Effector memory CD4-positive, alpha-beta T cell (primary cell): ENCODE data around the gene ASB3.
A peak's percentile ranks its signal among the peaks of the same experiment; 100 is the strongest.
"Not testable (repeated sequence)": the region's sequence is repeated elsewhere in the genome, so short reads cannot be mapped to it uniquely, and the experiment has no call there.

Source experiments
- DNase-seq, 3 donors: peaks; one replicate each; pipeline ENCODE4 v3.0.0-alpha.2; 2020
- H3K27ac ChIP-seq: 2 replicates; pipeline ENCODE4 v1.7.0; 2013; ENCODE audit warnings: mild to moderate bottlenecking, low read length, moderate library complexity; ENCODE audit not compliant: insufficient read depth, poor library complexity, severe bottlenecking
- H3K27me3 ChIP-seq: replicated peaks from 2 replicates; pipeline ENCODE4 v1.7.0; 2013; ENCODE audit warnings: mild to moderate bottlenecking, low read length; ENCODE audit not compliant: insufficient read depth, control insufficient read depth, poor library complexity, severe bottlenecking
- H3K36me3 ChIP-seq: 2 replicates; pipeline ENCODE4 v1.7.0; 2013; ENCODE audit warnings: mild to moderate bottlenecking, low read length, moderate library complexity; ENCODE audit not compliant: control insufficient read depth, insufficient read depth
- H3K4me1 ChIP-seq: 2 replicates; pipeline ENCODE4 v1.7.0; 2013; ENCODE audit warnings: low read length, mild to moderate bottlenecking; ENCODE audit not compliant: control insufficient read depth, insufficient read depth, poor library complexity, severe bottlenecking
- H3K4me3 ChIP-seq: 2 replicates; pipeline ENCODE4 v1.7.0; 2013; ENCODE audit warnings: low read length, low read depth, mild to moderate bottlenecking; ENCODE audit not compliant: insufficient read depth, poor library complexity, severe bottlenecking
- H3K9me3 ChIP-seq: 2 replicates; pipeline ENCODE4 v1.7.0; 2013; ENCODE audit warnings: mild to moderate bottlenecking, low read length, moderate library complexity; ENCODE audit not compliant: control insufficient read depth

Gene ASB3

DNA sequence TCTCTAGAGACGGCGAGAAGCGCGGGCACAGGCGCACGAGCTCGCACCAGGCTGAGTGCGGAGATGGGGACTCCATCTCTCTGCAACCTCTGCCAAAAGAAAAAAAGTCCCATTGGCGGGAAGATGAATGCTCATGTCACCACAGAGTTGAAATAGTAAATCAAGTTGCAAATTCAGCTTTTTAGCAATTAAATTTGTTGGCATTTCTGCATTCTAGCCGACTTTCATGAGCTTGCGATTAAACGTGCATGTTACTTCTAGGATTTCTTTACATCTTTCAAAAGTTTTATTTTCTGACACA, 18.6 kb downstream of the ASB3 start:
- Histone ChIP-seq H3K4me3 (peak overlapping the region; percentile 90), H3K27me3 (no peaks in the 10 kb centered on the region), H3K9me3 (no peaks in the 10 kb centered on the region), H3K36me3 (no peaks in the 10 kb centered on the region), H3K27ac (peak overlapping the region; percentile 87), H3K4me1 (peaks cover 4% of the 10 kb centered on the region)
- DNase-seq = no peak

DNA sequence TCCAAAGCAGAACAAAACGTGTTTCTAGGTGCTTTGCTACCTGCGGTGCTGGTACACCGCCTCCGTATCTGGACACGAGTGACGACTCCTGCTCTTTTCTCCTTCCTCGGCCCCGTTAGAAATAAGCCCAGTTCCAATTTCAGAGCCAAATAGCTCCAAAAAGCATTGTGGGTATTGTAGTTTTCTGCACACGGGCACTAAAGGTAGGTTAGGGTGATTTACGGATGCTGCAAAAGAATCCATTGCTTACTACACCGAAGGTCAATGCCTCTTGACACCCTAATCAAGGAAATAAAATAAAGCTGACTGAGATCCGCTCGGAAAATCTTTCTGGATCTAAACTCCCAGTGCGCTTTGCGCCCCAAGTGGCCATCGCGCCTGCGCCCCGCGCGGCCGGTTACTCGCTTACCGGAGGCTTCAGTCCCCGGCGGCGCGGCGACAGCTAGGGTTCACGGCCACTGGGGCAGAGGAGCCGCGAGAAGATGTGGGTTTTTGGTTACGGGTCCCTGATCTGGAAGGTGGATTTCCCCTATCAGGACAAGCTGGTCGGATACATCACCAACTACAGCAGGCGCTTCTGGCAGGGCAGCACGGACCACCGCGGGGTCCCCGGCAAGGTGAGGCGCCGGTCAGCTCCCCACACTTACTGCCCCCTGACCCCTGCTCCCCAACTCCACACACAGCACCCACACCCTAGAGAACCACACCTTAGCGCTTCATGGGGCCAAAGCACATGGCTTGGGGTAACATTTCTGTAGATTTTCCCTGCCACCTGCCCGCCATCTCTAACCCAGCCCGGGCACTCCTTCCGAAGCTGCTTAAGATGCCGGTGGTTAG, 19.1 kb downstream of the ASB3 start, which contains the start of gene CHAC2:
CHAC2 (plus strand) TSS at position 400 of the 837 bp plus-strand sequence; CDS start at position 483, 83 bp downstream.
- H3K4me3 ChIP-seq = peak within 1 kb of the TSS; percentile 90
- no peaks in the 10 kb centered on the region for H3K36me3 ChIP-seq
- peak within 1 kb of the TSS; percentile 87 for H3K27ac ChIP-seq
- H3K27me3 ChIP-seq = no peaks in the 10 kb centered on the region
- peak; percentile 66 to 78 (median 74) for DNase-seq
- H3K9me3 ChIP-seq = no peaks in the 10 kb centered on the region
- H3K4me1 ChIP-seq = peaks cover 4% of the 10 kb centered on the region

DNA sequence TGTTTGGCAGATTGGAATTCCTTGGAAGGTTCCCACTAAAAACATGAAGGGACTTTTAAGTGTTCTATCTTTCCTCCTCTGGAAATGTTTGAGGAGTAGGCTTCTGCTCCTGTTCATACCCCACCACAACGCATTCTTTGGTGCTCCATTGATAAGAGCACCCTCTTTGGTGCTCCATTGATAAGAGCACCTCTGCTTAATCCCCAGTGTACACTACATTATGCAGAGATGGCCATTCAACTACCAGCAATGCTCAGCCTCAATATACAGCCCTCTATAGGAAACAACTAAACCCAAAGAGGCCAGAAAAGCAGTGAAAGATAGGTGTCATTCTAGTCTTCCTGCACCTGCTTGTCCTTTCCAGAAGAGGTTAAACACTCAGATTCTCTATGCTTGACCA, 21.0 kb downstream of the ASB3 start:
- H3K4me1 ChIP-seq = peaks cover 4% of the 10 kb centered on the region
- H3K9me3 ChIP-seq = no peaks in the 10 kb centered on the region
- H3K27ac ChIP-seq = no peak overlapping the region
- no peak overlapping the region for H3K4me3 ChIP-seq
- no peaks in the 10 kb centered on the region for H3K27me3 ChIP-seq
- peaks cover 4% of the 10 kb centered on the region for H3K36me3 ChIP-seq
- no peak for DNase-seq

DNA sequence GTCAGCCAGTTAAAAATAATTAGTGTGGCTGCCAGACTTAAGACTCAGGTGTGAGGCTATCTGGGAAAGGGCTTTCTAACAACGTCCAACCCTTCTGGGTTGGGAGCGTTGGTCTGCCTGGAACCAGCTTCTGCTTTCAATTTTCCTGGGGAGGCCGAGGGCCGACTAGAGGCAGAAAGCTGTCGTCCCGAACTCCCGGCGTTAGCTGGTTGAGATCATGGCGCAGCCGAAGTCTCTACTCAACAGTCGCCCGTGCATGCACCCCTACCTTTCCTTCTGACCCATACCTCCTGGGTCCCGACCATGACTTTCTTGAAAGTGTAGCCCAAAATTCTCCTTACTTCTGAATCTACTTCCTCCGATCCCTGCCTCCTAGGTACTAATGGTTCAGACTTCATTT, 29.5 kb downstream of the ASB3 start:
- not testable (repeated sequence) for H3K9me3 ChIP-seq, H3K27ac ChIP-seq, DNase-seq, H3K4me3 ChIP-seq, H3K36me3 ChIP-seq, H3K27me3 ChIP-seq, H3K4me1 ChIP-seq

DNA sequence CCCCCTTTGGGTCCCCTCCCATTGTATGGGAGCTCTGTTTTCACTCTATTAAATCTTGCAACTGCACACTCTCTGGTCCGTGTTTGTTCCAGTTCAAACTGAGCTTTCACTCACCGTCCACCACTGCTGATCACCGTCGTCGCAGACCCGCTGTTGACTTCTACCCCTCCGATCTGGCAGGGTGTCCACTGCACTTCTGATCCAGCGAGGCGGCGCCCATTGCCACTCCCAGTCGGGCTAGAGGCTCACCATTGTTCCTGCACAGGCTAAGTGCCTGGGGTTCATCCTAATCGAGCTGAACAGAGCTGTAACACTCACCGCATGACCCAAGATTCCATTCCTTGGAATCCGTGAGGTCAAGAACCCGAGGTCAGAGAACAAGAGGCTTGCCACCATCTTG, 30.1 kb downstream of the ASB3 start:
- no peaks in the 10 kb centered on the region for H3K27me3 ChIP-seq
- DNase-seq = no peak
- peaks cover 9% of the 10 kb centered on the region for H3K36me3 ChIP-seq
- no peaks in the 10 kb centered on the region for H3K4me1 ChIP-seq
- no peaks in the 10 kb centered on the region for H3K9me3 ChIP-seq
- H3K4me3 ChIP-seq = no peak overlapping the region
- H3K27ac ChIP-seq = no peak overlapping the region

DNA sequence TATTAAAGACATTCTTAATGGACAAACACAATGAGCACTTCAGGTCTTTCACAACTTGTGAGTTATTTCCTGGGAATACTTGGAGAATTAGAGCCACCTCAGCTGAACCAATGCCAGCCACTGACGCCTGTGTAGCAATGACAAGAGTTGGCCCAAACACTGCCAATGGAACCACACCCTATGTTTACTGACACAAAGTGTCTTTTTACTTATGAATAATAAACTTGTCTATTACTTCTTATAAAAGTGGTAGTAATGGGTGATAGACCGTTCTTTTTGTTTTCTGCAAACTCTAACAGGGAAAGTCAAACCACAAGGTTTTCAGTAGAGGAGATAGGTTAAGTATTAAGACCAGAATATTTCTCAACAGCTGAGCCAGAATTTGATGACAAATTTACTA, 31.6 kb downstream of the ASB3 start:
- Histone ChIP-seq H3K36me3 (peaks cover 5% of the 10 kb centered on the region), H3K4me1 (no peaks in the 10 kb centered on the region), H3K27ac (no peak overlapping the region), H3K9me3 (no peaks in the 10 kb centered on the region), H3K27me3 (no peaks in the 10 kb centered on the region), H3K4me3 (no peak overlapping the region)
- no peak for DNase-seq

DNA sequence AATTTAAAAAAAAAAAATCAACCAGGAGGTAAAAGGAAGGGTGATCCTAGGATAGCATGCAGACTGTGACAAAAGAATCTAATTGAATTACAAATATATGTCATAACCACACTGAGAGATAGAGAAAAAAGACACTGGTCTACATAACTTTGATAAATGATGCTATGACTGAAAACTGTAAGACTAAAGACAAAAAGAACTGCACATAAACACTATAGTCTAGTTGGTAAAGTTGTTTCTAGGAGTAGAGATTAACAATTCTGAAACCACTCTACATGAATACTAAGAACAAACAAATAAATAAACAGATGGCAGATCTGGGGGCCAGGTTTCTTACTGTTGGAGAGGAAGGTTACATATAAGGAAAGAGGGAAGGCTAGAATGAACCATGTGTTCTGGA, 33.7 kb downstream of the ASB3 start:
- Histone ChIP-seq H3K27me3 (no peaks in the 10 kb centered on the region), H3K4me1 (no peaks in the 10 kb centered on the region), H3K27ac (no peak overlapping the region), H3K9me3 (no peaks in the 10 kb centered on the region), H3K36me3 (peaks cover 5% of the 10 kb centered on the region), H3K4me3 (no peak overlapping the region)
- no peak for DNase-seq

DNA sequence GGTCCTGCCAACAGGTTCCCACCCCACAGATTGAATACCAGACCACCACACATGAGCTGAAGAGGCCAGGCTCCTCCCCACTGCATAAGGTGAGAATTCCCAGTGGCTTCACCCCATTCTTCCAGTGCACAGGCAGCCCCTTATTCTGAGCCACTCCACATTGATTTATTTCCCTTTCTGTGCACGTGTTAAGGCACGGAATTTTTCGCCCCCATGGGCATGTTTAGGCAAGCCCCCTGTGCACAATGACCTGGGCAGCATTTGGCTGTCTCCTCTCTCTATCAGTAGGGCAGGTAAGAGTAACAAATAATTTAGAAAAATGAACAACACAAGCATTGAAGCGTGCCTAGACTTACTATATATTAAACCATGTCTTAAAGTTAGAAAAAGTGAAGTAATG, 34.4 kb downstream of the ASB3 start:
- Histone ChIP-seq H3K27ac (no peak overlapping the region), H3K27me3 (no peaks in the 10 kb centered on the region), H3K4me1 (no peaks in the 10 kb centered on the region), H3K9me3 (no peaks in the 10 kb centered on the region), H3K36me3 (peaks cover 5% of the 10 kb centered on the region), H3K4me3 (no peak overlapping the region)
- no peak for DNase-seq

DNA sequence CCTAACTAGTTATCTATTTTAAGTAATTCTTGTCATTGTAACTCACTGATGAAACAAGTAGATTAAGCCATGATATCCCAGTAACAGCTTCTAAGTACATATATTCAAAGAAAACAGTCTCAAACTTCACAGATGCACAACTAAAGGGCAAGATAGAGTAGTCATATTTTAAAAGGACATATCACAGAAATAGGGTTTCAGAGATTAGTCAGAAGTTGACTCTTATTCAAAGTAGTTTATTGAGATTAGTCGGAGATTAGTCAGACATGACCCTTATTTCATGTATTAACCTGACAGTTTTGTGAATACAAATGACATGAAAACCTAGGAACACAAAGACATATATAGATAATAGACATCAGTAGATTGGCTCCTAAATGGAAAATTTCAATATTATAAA, 35.0 kb downstream of the ASB3 start:
- H3K27ac ChIP-seq = no peak overlapping the region
- H3K4me1 ChIP-seq = no peaks in the 10 kb centered on the region
- no peak for DNase-seq
- H3K36me3 ChIP-seq = peaks cover 5% of the 10 kb centered on the region
- H3K4me3 ChIP-seq = no peak overlapping the region
- H3K27me3 ChIP-seq = no peaks in the 10 kb centered on the region
- H3K9me3 ChIP-seq = no peaks in the 10 kb centered on the region

DNA sequence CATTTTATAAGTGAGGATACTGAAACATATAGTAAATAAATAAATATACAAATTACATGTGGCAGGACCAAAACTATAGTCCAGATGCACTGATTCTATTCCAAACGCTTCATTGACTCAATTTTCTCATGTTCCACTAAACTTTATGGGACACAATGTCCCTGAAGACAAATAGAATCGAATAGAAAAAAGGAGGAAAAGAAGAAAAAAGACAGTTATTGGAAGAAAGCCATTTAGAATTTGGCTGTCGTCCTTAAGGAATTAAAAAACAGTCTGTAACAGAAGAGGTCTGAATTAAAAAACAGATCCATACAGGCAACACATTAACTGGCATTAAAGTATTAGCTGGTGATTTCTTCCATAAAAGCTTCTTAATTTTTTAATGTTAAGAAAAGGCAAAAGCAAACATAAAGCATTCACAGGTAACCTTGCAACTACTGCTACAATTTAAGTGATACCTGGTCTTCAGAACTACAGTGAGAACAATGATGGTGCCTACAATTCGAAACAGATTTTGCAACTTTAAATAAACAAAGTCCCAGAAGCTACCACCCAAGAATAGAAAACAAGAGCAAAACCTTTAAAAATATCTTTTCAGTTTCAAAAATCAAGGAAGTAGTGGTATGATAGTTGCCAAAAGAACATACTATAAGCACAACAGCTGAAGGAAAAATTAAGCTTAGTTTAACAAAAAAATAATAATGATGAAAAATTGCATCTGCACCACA, 36.5 kb downstream of the ASB3 start:
- DNase-seq = no peak
- Histone ChIP-seq H3K4me1 (no peaks in the 10 kb centered on the region), H3K27me3 (no peaks in the 10 kb centered on the region), H3K9me3 (no peaks in the 10 kb centered on the region), H3K27ac (no peak overlapping the region), H3K4me3 (no peak overlapping the region), H3K36me3 (peaks cover 5% of the 10 kb centered on the region)
